Islet precursor cell (in vitro differentiated cells): ENCODE results near the gene BCO1.

Source experiments
- DNase-seq: peaks from one replicate; pipeline ENCODE4 v3.0.0-alpha.2; 2018

BCO1 gene

GRCh38 chr16:81277541-81278080 is 39.1 kb downstream of the BCO1 start:
- DNase-seq: peak; percentile 80

GRCh38 chr16:81278526-81278925 is 40.0 kb downstream of the BCO1 start:
- no peak for DNase-seq

GRCh38 chr16:81279392-81279791 is 40.9 kb downstream of the BCO1 start:
- no peak for DNase-seq

GRCh38 chr16:81280393-81280792 is 41.9 kb downstream of the BCO1 start:
- DNase-seq: no peak

- no peak for DNase-seq
Measured at GRCh38 chr16:81283044-81283443, 44.6 kb downstream of the BCO1 start.

GRCh38 chr16:81284995-81285600 is 46.6 kb downstream of the BCO1 start:
- no peak for DNase-seq

- DNase-seq: no peak
Measured at GRCh38 chr16:81286190-81286589, 47.7 kb downstream of the BCO1 start.

GRCh38 chr16:81291117-81291516 is 52.6 kb downstream of the BCO1 start:
- no peak for DNase-seq

- DNase-seq: no peak
Measured at GRCh38 chr16:81292936-81293335, 54.4 kb downstream of the BCO1 start.

GRCh38 chr16:81293909-81294802 is 55.7 kb downstream of the BCO1 start:
- DNase-seq: no peak

- no peak for DNase-seq
Measured at GRCh38 chr16:81296631-81297030, 58.1 kb downstream of the BCO1 start.

GRCh38 chr16:81307770-81308169 is 69.3 kb downstream of the BCO1 start:
- no peak for DNase-seq

GRCh38 chr16:81310045-81310644 is 71.7 kb downstream of the BCO1 start:
- DNase-seq: no peak

- DNase-seq: no peak
Measured at GRCh38 chr16:81311762-81312161, 73.3 kb downstream of the BCO1 start.

GRCh38 chr16:81313701-81314602 is 75.5 kb downstream of the BCO1 start:
- DNase-seq: peak; percentile 76

- DNase-seq: peak; percentile 99
Measured at GRCh38 chr16:81314603-81315270, 76.2 kb downstream of the BCO1 start, which contains the start of gene GAN. Gene GAN (plus strand): TSS chr16:81314962. CDS start chr16:81315114, 152 bp downstream.

GRCh38 chr16:81315271-81316175 is 77.0 kb downstream of the BCO1 start:
- DNase-seq: peak; percentile 77

GRCh38 chr16:81316176-81316496 is 77.6 kb downstream of the BCO1 start:
- DNase-seq: no peak

GRCh38 chr16:81318711-81319110 is 80.2 kb downstream of the BCO1 start:
- no peak for DNase-seq

GRCh38 chr16:81319221-81319912 is 80.9 kb downstream of the BCO1 start:
- DNase-seq: peak; percentile 79
